SJSA1 (cell line): ENCODE results near the gene RBM28. TPM values are rescaled to one million over a fixed set of nuclear protein-coding genes. Genes with fewer than 3 reads are reported as not detected.

ENCODE experiments used
- DNase-seq, 2 experiments: peaks; one replicate each; pipeline ENCODE4 v3.0.0-alpha.2; 2015 to 2020; ENCODE audit warnings: low spot score in 2 of 2, low read depth in 1 of 2
- H3K27ac ChIP-seq: fragments of 250-450 bp; sonication (Bioruptor Pico); 2 replicates; pipeline ENCODE4 v1.5.1; 2020; ENCODE audit warnings: mild to moderate bottlenecking, moderate library complexity
- H3K27me3 ChIP-seq: fragments of 250-450 bp; sonication (Bioruptor Pico); replicated peaks from 2 replicates; pipeline ENCODE4 v1.5.1; 2020; ENCODE audit warnings: mild to moderate bottlenecking, moderate library complexity
- H3K36me3 ChIP-seq: fragments of 250-450 bp; sonication (Bioruptor Pico); 2 replicates; pipeline ENCODE4 v1.5.1; 2020; ENCODE audit warnings: mild to moderate bottlenecking
- H3K4me1 ChIP-seq: fragments of 250-450 bp; sonication (Bioruptor Pico); replicated peaks from 2 replicates; pipeline ENCODE4 v1.6.1; 2021; ENCODE audit warnings: mild to moderate bottlenecking
- H3K4me3 ChIP-seq: fragments of 250-450 bp; sonication (Bioruptor Pico); 2 replicates; pipeline ENCODE4 v1.5.1; 2020; ENCODE audit warnings: mild to moderate bottlenecking
- H3K9me3 ChIP-seq: fragments of 250-450 bp; sonication (Bioruptor Pico); replicated peaks from 2 replicates; pipeline ENCODE4 v1.5.1; 2020; ENCODE audit warnings: mild to moderate bottlenecking
- total RNA-seq: library from RNA; depleted of rRNA; stranded (reverse); fragments of >200 nt; shearing (Covaris generic); gene quantifications from 2 replicates; pipeline ENCODE4 v1.2.3, GENCODE V29; 2014

RBM28 gene
- total RNA-seq, 1 experiment from 2014 or later, result 21.4 TPM

DNA sequence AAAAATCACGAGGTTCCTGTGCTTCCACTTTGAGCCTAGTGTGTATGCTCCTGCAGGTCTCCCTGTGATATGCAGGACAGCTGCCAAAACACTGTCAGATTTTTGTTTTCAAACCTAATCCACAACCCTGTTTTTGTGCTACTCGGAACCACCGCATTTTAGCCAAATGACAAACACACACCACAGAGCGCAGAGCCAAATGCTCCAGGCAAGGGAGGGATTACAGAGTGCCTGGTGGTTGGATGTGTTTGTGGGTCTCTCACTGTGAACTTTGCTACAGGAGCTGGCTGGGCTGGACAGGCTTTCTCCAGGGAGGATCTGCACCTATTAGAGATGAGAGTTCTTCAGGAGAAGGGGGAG lies 5.7 kb upstream of the RBM28 start:
- Histone ChIP-seq H3K27ac (no peak overlapping the region), H3K9me3 (0 out of 2 replicates have a peak, but pooled peaks cover 2% of the 10 kb centered on the region), H3K36me3 (no peaks in the 10 kb centered on the region), H3K27me3 (peaks cover 64% of the 10 kb centered on the region), H3K4me3 (no peak overlapping the region), H3K4me1 (no peaks in the 10 kb centered on the region)
- DNase-seq, result no peak

DNA sequence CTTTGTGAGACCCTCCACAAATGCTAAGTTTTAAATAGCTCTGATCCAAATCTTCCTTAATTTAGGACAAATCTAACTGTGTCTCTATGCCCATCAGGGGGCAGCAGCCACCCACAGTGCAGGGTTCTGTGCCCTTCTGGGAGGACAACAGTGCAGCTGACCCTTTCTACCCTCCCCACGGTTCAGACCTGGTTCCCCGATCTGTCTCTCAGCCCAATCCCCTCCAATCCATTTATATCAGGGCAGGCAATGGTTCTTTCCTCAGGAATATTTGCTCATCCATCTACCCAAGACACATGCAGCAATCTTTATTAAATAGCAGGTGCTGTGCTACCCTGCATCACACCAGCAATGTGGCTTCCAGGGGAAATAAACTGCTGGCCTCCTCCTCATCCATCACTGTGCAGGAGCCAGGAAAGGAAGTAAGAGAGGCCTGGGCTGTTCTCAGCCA lies 4.0 kb upstream of the RBM28 start:
- Histone ChIP-seq H3K9me3 (0 out of 2 replicates have a peak, but pooled peaks cover 2% of the 10 kb centered on the region), H3K4me3 (no peak overlapping the region), H3K27me3 (peaks cover 48% of the 10 kb centered on the region), H3K27ac (no peak overlapping the region), H3K36me3 (peaks cover 4% of the 10 kb centered on the region; the same call in 1 of the 2 replicates), H3K4me1 (no peaks in the 10 kb centered on the region; the same call in 1 of the 2 replicates)
- peak in 1 of 2 experiments; percentile 27 for DNase-seq

GRCh38 chr7:128344431-128344774 lies 695 bp upstream of the RBM28 start:
- DNase-seq, result no peak
- H3K4me1 ChIP-seq, result no peaks in the 10 kb centered on the region; the same call in 1 of the 2 replicates
- no peak overlapping the region for H3K27ac ChIP-seq
- H3K4me3 ChIP-seq, result no peak overlapping the region
- H3K9me3 ChIP-seq, result no peaks in the 10 kb centered on the region
- H3K36me3 ChIP-seq, result peaks cover 5% of the 10 kb centered on the region
- peaks cover 18% of the 10 kb centered on the region for H3K27me3 ChIP-seq

DNA sequence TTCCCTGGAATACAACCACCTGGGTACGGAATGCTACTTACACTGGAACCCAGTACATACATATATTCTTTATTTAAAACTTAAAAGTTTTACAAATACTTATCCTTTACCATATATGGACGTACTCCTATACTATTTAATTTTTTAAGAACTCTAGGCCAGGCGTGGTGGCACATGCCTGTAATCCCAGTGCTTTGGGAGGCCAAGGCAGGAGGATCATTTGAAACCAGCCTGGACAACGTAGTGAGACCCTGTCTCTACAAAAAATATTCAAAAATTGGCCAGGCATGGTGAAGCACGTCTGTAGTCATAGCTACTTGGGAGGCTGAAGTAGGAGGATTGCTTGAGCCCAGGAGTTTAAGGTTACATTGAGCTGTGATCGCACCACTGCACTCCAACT lies 2.0 kb downstream of the RBM28 start:
- no peaks in the 10 kb centered on the region for H3K9me3 ChIP-seq
- no peak overlapping the region for H3K27ac ChIP-seq
- no peak overlapping the region for H3K4me3 ChIP-seq
- no peak for DNase-seq
- no peaks in the 10 kb centered on the region for H3K27me3 ChIP-seq
- H3K36me3 ChIP-seq, result peaks cover 31% of the 10 kb centered on the region
- no peaks in the 10 kb centered on the region; the same call in 1 of the 2 replicates for H3K4me1 ChIP-seq

DNA sequence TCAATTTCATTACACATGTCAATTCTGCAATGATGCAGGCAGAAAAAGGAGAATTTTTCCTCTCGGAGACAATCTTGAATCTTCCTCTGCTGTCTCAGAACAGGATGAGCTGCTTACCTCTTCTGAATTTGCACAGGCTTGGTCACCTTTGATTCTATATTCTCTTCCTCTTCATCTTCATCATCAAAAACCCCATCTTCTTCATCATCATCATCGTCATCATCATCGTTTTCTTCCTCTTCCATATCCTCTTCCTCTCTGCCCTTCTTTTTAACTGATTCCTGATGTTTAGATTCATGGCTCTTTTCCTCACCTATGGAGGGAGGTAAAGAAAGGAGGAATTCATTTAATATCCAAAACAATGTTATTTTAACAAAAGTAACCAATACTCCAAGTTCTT lies 8.0 kb downstream of the RBM28 start:
- no peaks in the 10 kb centered on the region for H3K9me3 ChIP-seq
- no peak overlapping the region for H3K27ac ChIP-seq
- no peak for DNase-seq
- H3K4me3 ChIP-seq, result no peak overlapping the region
- no peaks in the 10 kb centered on the region for H3K27me3 ChIP-seq
- H3K4me1 ChIP-seq, result no peaks in the 10 kb centered on the region
- peaks cover 71% of the 10 kb centered on the region for H3K36me3 ChIP-seq

DNA sequence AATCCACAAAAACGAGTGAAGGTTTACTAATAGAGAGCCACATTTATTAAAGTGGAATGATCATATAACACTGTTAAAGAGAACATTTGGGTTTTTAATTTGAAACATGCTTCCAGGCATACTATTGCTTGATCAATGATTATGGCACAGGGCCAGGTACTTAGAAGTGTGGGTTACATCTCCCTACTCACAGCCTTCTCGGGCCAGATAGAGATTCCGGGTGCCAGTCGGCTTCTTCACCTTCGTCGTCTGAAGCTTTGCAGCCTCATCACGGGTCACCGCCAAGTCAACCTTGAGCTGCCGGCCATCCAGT lies 19.4 kb downstream of the RBM28 start:
- H3K4me3 ChIP-seq, result no peak overlapping the region
- no peak for DNase-seq
- H3K9me3 ChIP-seq, result no peaks in the 10 kb centered on the region
- H3K4me1 ChIP-seq, result no peaks in the 10 kb centered on the region
- no peaks in the 10 kb centered on the region for H3K27me3 ChIP-seq
- no peak overlapping the region for H3K27ac ChIP-seq
- H3K36me3 ChIP-seq, result peaks cover 80% of the 10 kb centered on the region

DNA sequence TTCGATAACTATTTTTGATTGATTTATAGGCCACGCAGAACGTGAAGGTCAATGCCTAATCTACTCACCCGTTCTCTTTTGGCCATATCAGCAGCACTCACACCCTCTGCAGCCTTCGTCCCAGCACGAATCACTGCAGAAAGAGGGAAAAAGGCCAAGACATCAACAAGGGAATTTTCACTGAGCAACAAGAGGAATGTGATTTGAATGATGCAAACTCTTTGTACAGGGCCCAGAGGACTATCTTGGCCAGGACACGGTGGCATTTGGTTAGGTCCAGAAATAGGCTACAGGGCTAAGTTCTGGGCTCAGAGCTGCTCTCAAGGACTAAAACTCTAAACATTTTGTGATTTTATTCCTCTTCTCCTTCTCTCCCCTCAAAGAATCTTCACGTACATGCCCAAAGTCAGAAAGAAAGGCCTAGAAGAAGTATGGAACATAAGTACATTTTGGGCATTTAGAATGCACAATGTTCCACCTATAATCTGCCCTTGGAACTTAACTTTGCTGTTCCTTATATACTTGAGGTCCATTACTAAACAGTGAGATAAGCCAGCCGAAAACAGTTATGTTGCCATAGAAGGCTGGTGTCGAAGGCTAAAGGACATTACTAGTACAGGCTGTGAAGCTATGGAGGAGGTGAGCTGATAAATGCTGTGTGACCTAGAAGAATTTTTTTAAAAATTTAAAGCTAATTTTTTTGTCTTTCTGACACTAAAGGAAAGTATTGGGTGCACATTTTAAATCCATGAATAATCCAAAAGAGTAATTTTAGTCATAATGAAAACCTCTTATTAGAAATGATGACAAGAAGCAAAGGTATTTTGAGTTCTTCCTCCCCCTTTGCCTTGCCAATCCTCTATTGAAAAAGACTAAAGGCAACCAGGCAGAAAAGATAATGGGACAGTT lies 20.0 kb downstream of the RBM28 start:
- H3K27me3 ChIP-seq, result no peaks in the 10 kb centered on the region
- no peak for DNase-seq
- H3K27ac ChIP-seq, result no peak overlapping the region
- no peaks in the 10 kb centered on the region for H3K9me3 ChIP-seq
- peaks cover 85% of the 10 kb centered on the region for H3K36me3 ChIP-seq
- H3K4me1 ChIP-seq, result no peaks in the 10 kb centered on the region
- H3K4me3 ChIP-seq, result no peak overlapping the region

GRCh38 chr7:128323040-128323439 lies 20.7 kb downstream of the RBM28 start:
- no peak overlapping the region for H3K27ac ChIP-seq
- no peak overlapping the region for H3K4me3 ChIP-seq
- H3K4me1 ChIP-seq, result no peaks in the 10 kb centered on the region
- H3K9me3 ChIP-seq, result no peaks in the 10 kb centered on the region
- H3K36me3 ChIP-seq, result peaks cover 83% of the 10 kb centered on the region
- DNase-seq, result no peak
- no peaks in the 10 kb centered on the region for H3K27me3 ChIP-seq

DNA sequence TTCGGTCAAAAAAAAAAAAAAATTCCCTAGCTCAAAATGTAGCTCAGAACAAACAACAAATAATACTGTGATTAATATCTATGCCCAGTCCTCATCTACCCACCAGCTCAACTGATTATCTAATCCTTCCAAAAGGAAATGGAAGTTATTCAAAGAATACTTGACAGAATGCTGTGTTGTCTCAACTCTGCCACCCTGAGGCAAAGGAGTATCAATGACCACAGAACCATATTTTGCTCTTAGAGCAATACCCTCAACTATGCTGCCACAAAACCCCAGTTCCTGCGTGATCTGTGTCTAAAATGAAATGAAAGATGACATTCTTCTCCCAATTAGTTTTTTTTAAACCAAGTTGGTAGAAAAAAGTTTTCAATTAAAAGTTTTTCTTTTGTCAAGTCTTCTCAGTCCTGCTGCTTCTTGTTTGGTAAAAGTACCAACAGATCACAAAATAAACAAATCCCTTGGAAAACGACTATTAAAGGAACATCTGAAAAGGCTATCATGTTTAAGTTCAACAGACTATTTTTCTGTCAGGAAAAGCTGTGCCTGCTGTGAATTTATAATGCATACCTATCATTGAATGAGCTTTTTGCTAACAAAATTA lies 21.6 kb downstream of the RBM28 start:
- Histone ChIP-seq H3K4me3 (no peak overlapping the region), H3K27me3 (no peaks in the 10 kb centered on the region), H3K27ac (no peak overlapping the region), H3K9me3 (no peaks in the 10 kb centered on the region), H3K36me3 (peaks cover 86% of the 10 kb centered on the region), H3K4me1 (no peaks in the 10 kb centered on the region)
- peak in 1 of 2 experiments; percentile 10 for DNase-seq

DNA sequence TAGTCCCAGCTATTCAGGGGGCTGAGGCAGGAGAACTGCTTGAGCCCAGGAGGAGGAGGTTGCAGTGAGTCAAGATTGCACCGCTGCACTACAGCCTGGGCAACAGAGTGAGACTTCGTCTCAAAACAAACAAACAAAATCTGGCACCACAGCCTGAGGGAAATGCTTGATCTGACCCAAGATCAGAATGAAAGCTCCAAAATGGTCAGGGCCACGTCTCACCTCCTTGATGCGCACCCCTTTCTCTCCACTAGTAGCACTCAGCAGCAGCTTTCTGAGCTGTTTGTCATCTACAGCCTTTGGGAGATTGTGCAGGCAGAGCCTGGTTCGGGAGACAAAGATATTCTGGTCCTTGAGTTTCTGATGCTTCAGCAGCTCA lies 22.7 kb downstream of the RBM28 start:
- peaks cover 87% of the 10 kb centered on the region for H3K36me3 ChIP-seq
- no peak for DNase-seq

GRCh38 chr7:128318691-128319090 lies 25.0 kb downstream of the RBM28 start:
- H3K36me3 ChIP-seq, result peaks cover 82% of the 10 kb centered on the region

More for the DNA sequence above, 22.7 kb downstream of the RBM28 start:
- Histone ChIP-seq H3K4me3 (no peak overlapping the region), H3K27me3 (no peaks in the 10 kb centered on the region), H3K4me1 (no peaks in the 10 kb centered on the region), H3K27ac (no peak overlapping the region), H3K9me3 (no peaks in the 10 kb centered on the region)

GRCh38 chr7:128311013-128311412 lies 32.7 kb downstream of the RBM28 start:
- Histone ChIP-seq H3K36me3 (peaks cover 71% of the 10 kb centered on the region), H3K9me3 (no peaks in the 10 kb centered on the region), H3K27me3 (no peaks in the 10 kb centered on the region), H3K4me3 (no peak overlapping the region), H3K27ac (no peak overlapping the region), H3K4me1 (no peaks in the 10 kb centered on the region)
- DNase-seq, result no peak

More at GRCh38 chr7:128318691-128319090, 25.0 kb downstream of the RBM28 start:
- Histone ChIP-seq H3K27ac (no peak overlapping the region), H3K9me3 (no peaks in the 10 kb centered on the region), H3K4me1 (no peaks in the 10 kb centered on the region), H3K4me3 (no peak overlapping the region), H3K27me3 (no peaks in the 10 kb centered on the region)
- no peak for DNase-seq

GRCh38 chr7:128310499-128310898 lies 33.2 kb downstream of the RBM28 start:
- no peaks in the 10 kb centered on the region for H3K27me3 ChIP-seq
- H3K36me3 ChIP-seq, result peaks cover 73% of the 10 kb centered on the region
- H3K4me3 ChIP-seq, result no peak overlapping the region
- no peak for DNase-seq
- no peaks in the 10 kb centered on the region for H3K9me3 ChIP-seq
- no peaks in the 10 kb centered on the region for H3K4me1 ChIP-seq
- no peak overlapping the region for H3K27ac ChIP-seq

DNA sequence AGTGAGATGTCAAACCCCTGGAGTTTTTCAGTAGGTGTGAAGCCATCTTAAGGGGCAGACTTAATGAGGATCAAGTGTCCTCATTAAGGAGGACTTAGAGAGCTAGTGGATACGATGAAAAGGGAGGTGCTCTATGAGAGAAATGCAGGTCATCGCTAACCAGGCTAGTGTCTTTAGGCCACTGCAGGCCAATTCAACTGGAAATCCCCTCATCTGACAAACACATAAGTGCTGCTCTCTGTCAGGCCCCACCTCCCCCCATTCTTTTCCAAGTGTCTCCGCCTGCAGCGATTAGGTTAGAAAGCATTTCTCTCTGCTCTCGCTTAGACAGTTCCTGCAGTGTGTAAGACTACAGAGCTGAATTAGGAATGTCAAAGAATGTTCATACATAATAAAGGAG lies 33.7 kb downstream of the RBM28 start:
- no peak overlapping the region for H3K27ac ChIP-seq
- H3K4me1 ChIP-seq, result no peaks in the 10 kb centered on the region
- no peaks in the 10 kb centered on the region for H3K27me3 ChIP-seq
- no peak overlapping the region for H3K4me3 ChIP-seq
- DNase-seq, result no peak
- H3K36me3 ChIP-seq, result peaks cover 72% of the 10 kb centered on the region
- H3K9me3 ChIP-seq, result no peaks in the 10 kb centered on the region
